NB4 (cell line): Measurements from ENCODE around the gene HNRNPA1.

Experiments used
- DNase-seq: peaks from one replicate; pipeline ENCODE4 v3.0.0; 2010; ENCODE audit warnings: low read depth
- H3K4me3 ChIP-seq: one replicate; pipeline ENCODE4 v1.5.1; 2011; ENCODE audit warnings: mild to moderate bottlenecking, low read depth, low read length, moderate library complexity
- MYC ChIP-seq: IDR thresholded peaks from 2 replicates; pipeline ENCODE4 v1.6.1; 2011; ENCODE audit warnings: low read depth, low read length
- POLR2A ChIP-seq: IDR thresholded peaks from 2 replicates; pipeline ENCODE4 v1.6.1; 2011; ENCODE audit warnings: mild to moderate bottlenecking; ENCODE audit not compliant: insufficient read length; ENCODE audit errors: extremely low read depth
- TF ChIP-seq, protein P1 (sequence below): IDR thresholded peaks from 2 replicates; pipeline ENCODE4 v1.6.1; 2011; ENCODE audit warnings: low read depth, low read length
- TF ChIP-seq, protein P2 (sequence below): IDR thresholded peaks from one replicate; pipeline ENCODE4 v1.5.1; 2012; ENCODE audit warnings: low read depth, low read length

Gene HNRNPA1

DNA sequence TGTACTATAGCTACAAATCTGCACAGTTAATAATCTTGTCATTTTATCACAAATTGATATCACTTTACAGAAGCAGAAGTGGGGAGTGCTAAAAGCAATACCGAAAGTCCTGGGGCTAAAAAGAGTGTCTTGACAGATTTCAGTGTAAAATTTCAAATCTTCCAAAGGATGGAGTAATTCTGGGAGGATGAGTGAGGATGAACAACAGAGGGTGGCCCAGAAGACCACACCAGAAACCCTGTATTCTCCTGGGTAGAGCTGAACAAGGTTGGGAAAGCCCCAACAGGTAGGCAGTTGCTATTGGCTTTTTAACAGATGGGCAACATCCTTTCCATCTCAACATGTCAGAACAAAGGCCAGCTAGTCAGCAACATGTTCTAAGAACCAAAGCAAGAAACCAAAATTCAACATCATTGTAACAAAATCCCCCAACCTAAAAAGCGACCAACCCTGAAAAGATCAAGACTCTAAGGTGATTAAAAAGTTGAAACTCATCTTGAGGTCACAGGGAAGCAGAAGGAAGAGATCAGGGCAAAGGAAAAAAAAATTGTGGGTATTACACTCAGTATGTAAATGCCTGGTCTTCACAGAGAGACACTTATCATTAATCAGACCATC lies 39.4 kb upstream of the HNRNPA1 start:
- TF ChIP-seq POLR2A = no peak
- TF ChIP-seq, protein P1, sequence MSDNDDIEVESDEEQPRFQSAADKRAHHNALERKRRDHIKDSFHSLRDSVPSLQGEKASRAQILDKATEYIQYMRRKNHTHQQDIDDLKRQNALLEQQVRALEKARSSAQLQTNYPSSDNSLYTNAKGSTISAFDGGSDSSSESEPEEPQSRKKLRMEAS = no peak
- TF ChIP-seq MYC = no peak
- TF ChIP-seq, protein P2, sequence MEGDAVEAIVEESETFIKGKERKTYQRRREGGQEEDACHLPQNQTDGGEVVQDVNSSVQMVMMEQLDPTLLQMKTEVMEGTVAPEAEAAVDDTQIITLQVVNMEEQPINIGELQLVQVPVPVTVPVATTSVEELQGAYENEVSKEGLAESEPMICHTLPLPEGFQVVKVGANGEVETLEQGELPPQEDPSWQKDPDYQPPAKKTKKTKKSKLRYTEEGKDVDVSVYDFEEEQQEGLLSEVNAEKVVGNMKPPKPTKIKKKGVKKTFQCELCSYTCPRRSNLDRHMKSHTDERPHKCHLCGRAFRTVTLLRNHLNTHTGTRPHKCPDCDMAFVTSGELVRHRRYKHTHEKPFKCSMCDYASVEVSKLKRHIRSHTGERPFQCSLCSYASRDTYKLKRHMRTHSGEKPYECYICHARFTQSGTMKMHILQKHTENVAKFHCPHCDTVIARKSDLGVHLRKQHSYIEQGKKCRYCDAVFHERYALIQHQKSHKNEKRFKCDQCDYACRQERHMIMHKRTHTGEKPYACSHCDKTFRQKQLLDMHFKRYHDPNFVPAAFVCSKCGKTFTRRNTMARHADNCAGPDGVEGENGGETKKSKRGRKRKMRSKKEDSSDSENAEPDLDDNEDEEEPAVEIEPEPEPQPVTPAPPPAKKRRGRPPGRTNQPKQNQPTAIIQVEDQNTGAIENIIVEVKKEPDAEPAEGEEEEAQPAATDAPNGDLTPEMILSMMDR = no peak
- DNase-seq = no peak
- H3K4me3 ChIP-seq = no peak overlapping the region

DNA sequence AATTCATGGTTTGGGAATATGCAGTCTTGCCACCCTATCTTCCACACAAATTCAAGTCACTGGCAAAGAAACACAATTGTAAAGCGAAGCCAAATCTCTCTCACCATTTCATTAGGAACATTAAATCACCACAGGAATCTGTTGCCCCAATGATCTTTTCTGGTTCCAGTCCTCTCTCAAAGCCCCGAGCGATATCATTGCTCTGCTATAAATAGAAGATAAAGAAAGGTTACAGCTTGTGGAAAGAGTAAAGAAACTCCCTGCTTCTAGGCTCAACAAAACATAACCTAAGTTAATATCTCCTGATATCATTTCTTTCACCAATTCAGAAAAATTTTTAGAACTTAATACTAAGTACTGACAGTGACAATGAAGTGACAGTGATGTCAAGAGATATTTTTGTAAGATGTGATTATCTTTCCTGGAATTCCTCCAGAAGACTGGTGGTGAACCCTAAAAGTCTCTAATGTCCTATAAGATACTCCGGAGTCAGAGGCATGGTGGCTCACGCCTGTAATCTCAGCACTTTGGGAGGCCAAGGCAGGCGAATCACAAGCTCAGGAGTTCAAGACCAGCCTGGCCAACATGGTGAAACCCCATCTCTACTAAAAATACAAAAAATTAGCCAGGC lies 34.4 kb upstream of the HNRNPA1 start:
- TF ChIP-seq, protein P1 = no peak
- TF ChIP-seq, protein P2 = no peak
- TF ChIP-seq MYC (no peak), POLR2A (no peak)
- no peak for DNase-seq
- no peak overlapping the region for H3K4me3 ChIP-seq

DNA sequence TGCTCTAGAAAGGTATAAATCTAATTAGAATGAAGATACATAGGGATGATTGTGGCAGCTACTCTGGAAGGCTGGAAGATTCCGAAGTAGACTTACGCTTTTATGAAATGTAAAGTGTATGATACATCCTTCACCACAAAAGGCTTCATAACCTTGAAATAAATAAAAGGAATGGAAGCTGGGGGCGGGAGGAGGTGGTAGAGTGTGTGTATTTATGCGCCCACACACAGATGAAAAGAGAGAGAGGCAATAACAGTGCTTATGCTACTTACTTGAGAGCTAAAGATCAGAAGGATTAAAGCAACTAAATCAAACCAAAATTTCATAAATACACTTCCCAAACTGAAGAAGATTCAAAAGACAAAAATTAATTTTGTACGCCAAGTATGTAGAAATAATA lies 31.0 kb upstream of the HNRNPA1 start:
- TF ChIP-seq, protein P2 = no peak
- no peak for TF ChIP-seq POLR2A
- TF ChIP-seq, protein P1 = no peak
- TF ChIP-seq MYC = no peak
- DNase-seq = no peak
- H3K4me3 ChIP-seq = no peak overlapping the region

DNA sequence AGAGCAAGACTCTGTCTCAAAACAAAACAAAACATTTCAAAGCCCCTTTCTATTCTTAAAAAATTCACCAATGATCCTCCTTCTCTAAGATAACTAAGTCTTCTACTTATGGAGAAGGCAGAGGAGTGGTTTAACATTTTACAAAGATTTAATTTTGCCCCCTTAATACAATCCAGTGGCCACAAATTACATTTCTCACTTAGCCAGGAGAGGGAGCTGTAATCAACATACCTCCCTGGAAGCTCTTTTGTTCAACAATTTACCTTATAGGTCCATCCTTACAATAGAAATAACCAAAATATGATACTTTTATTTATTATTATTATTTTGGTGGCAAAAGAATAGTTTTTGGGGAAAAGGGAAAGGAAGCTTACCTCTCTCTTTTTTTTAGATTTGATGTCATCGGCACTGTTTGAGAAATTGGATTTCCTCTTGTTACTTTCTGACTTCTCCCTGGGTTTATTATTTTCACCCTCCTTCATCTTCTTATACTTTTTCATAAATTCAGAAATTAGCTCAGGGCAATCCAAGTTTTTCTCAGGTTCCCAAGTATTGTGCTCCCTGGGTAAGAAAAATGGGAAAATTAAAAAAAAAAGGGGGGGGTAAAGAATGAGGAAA lies 28.8 kb upstream of the HNRNPA1 start:
- DNase-seq = peak; percentile 63
- no peak overlapping the region for H3K4me3 ChIP-seq
- TF ChIP-seq, protein P1 = no peak
- TF ChIP-seq, protein P2 = peak; percentile 72

DNA sequence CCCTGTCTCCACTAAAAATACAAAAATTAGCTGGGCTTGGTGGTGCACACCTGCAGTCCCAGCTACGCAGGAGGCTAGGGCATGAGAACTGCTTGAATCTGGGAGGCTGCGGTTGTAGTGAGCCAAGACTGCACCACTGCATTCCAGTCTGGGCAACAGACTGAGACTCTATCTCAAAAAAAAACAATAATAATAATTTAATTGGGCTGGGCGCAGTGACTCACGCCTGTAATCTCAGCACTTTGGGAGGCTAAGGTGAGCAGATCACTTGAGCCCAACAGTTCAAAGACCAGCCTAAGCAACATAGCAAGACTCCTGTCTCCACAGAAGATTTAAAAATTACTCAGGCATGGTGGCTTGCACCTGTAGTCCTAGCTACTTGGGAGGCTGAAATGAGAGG lies 27.3 kb upstream of the HNRNPA1 start:
- DNase-seq = no peak
- no peak overlapping the region for H3K4me3 ChIP-seq
- TF ChIP-seq, protein P2 = no peak
- TF ChIP-seq, protein P1 = no peak
- TF ChIP-seq POLR2A (no peak), MYC (no peak)
